Stimulated activated CD8-positive, alpha-beta memory T cell treated with anti-CD3 and anti-CD28 coated beads, Interleukin-15, amount 100 ng/mL, for 24 hours (primary cell): ENCODE data around the gene ADAP2.
"Not testable (repeated sequence)": the region's sequence is repeated elsewhere in the genome, so short reads cannot be mapped to it uniquely, and the experiment has no call there.

ENCODE experiments used
- DNase-seq: peaks from one replicate; pipeline ENCODE4 v3.0.0-alpha.2; 2020; ENCODE audit warnings: low read depth

ADAP2 gene

DNA sequence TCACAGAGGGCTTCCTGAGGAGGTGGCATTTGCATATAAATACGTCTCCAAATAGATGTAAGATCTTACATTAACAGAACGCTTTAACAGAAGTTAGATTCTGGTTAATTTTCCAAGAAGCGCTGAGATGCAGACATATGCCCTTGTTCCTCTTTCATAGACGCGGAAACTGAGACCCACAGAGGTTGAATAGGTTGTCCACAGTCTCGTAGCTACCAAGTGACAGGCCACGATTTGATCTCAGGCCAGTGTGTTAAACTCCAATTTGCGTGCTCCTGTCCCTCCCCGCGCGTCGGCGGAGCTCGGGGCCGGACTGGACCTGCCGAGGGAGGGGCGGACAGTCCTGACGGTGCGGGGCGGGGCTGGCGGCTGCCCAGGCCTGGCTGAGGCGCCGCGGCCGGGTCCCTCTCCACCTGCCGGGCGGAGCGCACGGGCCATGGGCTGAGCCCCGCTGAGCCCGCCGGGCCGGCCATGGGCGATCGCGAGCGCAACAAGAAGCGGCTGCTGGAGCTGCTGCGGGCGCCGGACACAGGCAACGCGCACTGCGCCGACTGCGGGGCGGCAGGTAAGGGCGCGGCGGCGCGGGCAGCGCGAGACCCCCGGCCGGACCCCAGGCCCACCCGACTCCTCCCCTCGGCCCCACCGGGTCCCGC lies at the start of gene ADAP2:
ADAP2 (plus strand) TSS at position 402 of the 653 bp plus-strand sequence; CDS start at position 472, 70 bp downstream.
- DNase-seq = no peak

DNA sequence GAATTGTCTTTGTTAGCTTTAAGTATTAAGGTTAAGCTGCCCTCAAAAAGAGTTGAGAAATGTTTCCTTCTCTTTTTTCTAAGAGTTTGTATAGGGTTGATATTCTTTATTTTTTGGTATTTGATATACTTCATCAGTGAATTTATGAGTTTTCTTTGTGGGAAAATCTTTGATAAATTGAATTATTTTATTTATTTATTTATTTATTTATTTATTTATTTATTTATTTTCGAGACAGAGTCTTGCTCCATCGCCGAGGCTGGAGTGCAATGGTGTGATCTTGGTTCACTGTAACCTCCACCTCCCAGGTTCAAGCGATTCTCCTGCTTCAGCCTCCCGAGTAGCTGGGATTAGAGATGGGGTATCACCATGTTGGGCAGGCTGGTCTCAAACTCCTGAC lies 35.6 kb upstream of the ADAP2 start:
- no peak for DNase-seq

- DNase-seq = no peak
Measured at GRCh38 chr17:30894236-30894635, 27.5 kb upstream of the ADAP2 start.

GRCh38 chr17:30897311-30897710 lies 24.4 kb upstream of the ADAP2 start:
- no peak for DNase-seq

- no peak for DNase-seq
Measured at GRCh38 chr17:30905742-30906100, 16.0 kb upstream of the ADAP2 start.

DNA sequence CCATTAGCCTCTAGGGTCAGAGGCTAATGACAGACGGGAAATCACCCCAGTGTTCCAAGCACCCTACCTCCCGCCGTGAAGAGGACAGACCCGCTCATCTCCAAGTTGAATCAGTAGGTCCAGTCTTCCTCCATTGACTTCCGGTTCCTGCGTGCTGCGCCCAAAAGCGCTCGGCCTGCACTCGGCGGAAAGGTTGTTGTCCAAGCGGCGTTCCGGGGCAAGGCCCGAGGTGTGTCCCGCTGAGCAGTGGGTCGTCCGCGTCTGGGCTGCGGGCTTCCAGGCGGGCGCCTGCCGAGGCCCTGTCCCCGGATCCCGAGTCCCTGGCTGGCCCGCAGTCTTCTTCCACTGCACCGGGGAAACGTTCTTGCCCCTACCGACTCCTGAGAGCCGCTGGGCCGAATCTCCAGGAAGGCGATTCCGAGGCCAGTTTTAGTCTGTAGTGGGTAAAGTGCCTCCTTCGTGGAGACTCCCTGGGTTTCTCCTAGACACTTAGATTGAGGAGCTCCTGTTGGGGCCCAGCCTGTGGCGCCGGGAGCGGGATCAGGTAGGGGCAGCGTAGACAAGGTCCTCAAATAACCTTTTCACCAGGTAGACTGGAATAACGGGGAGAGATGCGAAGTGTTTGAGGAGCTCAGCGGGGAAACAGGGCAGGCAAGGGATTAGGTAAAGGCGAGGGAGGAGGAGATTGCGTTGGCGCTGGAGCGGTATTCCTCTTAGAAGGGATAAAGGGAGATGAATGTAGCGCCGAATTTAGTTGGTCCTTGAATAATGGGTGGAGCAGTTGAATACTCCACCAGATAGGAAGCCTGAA lies 15.4 kb upstream of the ADAP2 start, which contains the start of gene TEFM:
TEFM (minus strand) TSS at position 138 of the 811 bp plus-strand sequence; CDS start at position 98, 40 bp downstream.
- peak; percentile 60 for DNase-seq

DNA sequence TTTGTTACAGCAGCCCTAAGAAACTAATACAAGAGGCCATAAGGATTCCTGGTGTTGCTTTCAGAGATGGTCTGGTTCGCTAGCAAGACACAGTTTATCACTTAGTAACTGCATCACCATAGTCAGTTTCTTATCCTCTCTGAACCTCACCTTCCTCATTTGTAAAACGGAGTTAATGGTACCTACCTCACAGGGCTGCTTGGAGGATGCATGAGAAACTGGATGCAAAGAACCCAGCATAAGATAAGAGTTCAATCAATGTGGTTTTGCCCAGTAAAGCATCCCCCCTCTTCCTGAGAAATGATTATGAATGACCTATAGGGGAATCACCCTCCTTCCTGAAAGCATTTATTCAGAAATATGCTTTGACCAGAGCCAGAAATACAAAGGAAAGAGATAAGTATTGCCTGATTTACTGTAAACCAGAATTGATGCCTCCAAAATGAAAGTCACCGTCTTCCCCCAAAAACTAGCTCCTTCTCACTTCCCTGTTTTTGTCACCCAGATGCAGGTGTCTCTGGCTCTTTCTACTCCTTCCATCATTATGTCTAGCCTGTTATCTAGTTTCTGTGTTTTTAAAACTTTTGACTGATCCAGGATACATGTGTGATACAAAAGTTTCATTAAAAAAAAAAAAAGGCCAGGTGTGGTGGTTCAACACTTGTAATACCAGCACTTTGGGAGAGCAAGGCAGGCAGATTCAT lies 12.9 kb upstream of the ADAP2 start:
- DNase-seq = no peak

GRCh38 chr17:30910151-30910550 lies 11.6 kb upstream of the ADAP2 start:
- not testable (repeated sequence) for DNase-seq

GRCh38 chr17:30913955-30914354 lies 7.8 kb upstream of the ADAP2 start:
- DNase-seq = no peak

- DNase-seq = no peak
Measured at GRCh38 chr17:30915833-30916611, 5.7 kb upstream of the ADAP2 start.

GRCh38 chr17:30917050-30917449 lies 4.7 kb upstream of the ADAP2 start:
- DNase-seq = no peak

- no peak for DNase-seq
Measured at GRCh38 chr17:30920282-30920681, 1.5 kb upstream of the ADAP2 start.

DNA sequence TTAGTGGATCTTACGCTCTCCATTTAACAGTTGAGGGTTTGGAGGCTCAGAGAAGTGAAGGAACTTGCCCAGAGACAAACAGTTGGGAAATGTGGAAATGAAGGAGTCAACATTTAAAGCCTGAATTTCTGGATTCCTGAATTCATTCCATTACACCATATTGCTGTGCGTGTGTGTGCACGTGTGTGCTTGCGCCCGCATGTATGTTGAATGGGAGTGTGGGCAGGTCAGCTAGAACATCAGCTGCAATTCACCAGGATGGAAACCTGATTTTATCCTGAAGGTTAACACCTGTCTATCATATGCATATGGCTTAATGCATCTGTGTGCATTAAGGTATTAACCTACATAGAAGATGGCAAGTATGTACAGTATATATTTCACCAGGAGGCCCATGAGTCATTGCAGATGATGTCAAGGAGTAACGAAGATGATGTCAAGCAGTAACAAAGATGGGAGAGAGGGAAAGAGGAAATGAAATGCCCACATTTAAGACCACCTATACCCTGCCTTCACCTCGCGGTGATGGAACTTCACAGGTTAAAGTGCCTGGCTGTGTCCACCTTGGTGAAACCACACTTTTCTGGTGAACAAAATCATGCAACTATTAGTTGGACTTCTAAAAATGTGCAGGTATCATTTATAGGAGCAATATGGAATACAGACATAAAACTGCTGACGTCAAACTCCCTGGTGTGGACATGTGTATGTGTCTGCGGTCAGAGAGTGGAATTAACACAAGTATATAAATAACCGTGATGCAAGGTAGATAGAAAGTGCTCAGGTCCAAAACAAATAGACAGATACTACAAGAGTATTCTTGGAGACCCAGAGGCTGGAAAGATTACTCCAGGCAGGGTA lies 832 bp upstream of the ADAP2 start:
- no peak for DNase-seq

DNA sequence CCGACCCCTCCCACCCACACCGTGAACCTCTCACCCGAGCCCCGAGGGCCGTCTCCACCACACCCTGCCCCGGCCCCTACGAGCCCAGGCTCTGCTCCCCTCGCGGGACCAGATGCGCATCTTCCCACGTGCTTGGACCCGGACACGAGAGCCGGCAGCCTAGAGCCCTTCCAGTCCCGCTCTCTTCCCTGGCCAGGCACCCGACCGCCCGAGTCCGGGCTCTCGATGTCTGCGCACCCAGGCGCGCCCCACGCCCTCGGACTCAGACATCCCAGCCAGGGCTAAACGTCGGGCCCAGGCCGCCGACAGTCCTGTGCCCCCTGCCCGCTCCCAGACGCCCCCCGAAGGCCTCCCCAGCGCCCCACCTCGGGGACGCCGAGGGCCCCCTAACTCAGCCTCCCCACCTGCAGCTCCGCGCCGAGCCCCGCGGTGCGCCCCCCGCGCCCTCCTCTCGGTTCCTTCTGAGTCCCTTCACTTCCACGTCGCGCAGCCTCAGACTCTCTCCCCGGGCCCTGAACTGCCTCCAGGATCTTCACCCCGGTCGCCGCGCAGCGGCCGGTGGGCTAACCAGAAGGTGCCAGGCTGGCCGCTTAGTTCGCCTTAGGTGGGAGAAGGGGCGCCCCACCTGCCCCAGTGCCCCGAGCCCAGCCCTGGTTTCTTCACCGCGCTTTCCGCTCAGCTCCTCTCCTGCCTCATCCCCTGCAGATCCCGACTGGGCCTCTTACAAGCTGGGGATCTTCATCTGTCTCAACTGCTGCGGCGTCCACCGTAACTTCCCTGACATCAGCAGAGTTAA lies 688 bp downstream of the ADAP2 start:
- DNase-seq = no peak

DNA sequence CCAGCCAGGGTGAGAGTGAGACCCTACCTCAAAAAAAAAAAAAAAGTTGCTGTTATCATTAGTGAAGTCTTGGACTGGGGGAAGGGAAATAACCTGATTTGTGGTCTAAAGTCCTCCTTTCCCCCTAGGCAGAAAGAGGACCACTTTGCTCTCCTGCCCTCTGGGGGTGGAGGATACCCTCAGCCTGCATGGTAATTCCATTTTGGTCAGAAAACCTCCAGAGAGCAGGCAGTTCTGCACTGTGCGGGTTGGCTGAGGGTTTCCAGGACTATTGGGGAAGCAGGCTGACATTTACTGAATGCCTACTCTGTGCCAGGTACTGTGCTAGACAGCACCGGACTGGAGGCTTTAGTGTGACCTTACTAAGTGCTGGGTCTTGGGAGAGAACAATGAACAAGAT lies 2.6 kb downstream of the ADAP2 start:
- DNase-seq = no peak

DNA sequence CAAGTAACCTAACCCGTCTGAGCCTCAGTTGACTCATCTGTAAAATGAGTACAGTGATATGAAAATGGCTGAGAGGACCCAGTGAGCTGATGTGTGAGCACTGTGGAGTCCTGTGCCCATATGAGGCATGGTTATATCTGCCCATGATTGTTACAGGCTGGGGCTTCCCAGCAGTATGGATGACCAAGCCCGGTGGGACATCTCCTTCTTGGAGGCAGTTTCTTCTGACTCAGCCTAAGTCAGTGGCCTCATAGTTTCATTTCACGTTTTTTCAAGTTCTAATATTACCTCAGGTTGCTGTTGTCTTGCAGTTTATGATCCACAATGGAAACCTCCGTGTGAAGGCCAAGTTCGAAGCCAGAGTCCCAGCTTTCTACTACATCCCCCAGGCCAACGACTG lies 4.8 kb downstream of the ADAP2 start:
- no peak for DNase-seq

- no peak for DNase-seq
Measured at GRCh38 chr17:30927756-30928155, 6.0 kb downstream of the ADAP2 start.

DNA sequence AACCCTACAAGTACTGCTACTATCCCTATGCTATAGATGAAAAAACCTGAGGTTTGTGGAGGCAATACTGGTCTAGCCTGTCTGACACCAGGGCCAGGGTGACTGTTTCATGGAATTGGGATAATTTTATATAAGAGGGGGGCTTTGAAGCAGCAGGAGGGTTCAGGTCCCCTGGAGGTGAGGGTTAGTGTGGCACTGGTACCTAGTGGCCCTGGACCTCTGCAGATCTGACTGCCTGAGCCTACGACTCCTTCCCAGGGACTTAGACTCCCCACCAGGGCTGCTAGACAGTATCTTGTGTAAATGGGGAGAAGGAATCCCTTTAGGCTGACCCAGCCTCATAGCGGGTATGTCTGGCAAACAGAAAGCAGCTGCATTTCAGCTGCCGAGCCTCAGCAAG lies 6.8 kb downstream of the ADAP2 start:
- DNase-seq = no peak

DNA sequence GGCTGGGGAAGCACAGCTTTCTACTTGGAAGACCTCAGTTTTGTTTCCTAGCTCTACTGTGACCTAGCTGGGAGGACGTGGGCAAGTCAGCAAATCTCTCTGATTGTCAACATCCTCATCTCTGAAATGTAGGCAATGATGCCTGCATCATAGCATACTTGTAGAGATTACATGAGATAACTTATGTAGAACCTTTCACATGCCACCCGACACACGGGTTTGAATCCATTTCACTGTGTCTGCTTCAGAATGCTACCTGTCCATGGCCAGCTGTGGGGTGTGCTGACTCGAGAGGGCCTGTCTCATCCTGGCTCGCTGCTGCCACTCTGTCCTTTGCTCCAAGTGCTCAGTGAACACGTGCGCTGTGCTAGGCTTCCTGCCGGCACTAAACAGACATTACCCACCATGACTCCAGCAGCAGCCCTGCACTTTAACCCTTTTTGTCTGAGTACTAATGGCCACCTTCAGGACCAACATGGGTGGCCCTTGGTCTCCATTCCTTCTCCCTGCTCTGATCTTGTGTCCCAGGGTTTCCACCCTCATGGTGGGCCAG lies 7.4 kb downstream of the ADAP2 start:
- DNase-seq = no peak

DNA sequence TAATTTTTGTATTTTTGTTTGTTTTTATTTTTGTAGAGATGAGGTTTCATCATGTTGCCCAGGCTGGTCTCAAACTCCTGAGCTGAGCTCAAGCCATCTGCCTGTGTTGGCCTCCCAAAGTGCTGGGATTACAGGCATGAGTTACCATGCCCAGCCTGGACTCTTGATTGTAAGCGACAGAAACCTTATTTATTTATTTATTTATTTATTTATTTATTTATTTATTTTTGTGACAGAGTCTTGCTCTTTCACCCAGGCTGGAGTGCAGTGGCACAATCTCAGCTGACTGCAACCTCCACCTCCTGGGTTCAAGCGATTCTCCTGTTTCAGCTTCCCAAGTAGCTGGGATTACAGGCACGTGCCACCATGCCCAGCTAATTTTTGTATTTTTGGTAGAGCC lies 8.1 kb downstream of the ADAP2 start:
- DNase-seq = not testable (repeated sequence)
